K562 (cell line): ENCODE data around the gene NR6A1. TPM values are rescaled to one million over a fixed set of nuclear protein-coding genes. Genes with fewer than 3 reads are reported as not detected.

ENCODE experiments used
- ATAC-seq: fragments of 200-7000 bp; cut with Tn5 transposase; 3 replicates; pipeline ENCODE4 v1.9.1; 2020; ENCODE audit warnings: moderate library complexity
- BruUV-seq: library from RNA; stranded (reverse); fragments of 400-500 nt; replicated peaks from 2 replicates; lab custom pipeline; 2021; lab: Mats Ljungman, UMichigan
- CTCF ChIA-PET: fragments of 300-600 bp; formaldehyde crosslinking; extraction: SDS; loops from one replicate; lab custom pipeline; 2021; ENCODE audit warnings: low intra/inter-chr PET ratio; lab: Yijun Ruan, JAX
- POLR2A ChIA-PET: fragments of 300-600, 350-650 bp; sonication (Branson Sonifier 250); formaldehyde crosslinking; extraction: SDS; loops from one replicate; lab custom pipeline; 2021; ENCODE audit warnings: antibody characterized with exemption, inconsistent platforms; lab: Yijun Ruan, JAX
- DNase-seq, 4 experiments: peaks; one replicate each; pipeline versions ENCODE4 v3.0.0 to v3.0.0-alpha.2; 2011 to 2018; ENCODE audit warnings: low spot score in 3 of 4, mixed read lengths in 3 of 4; ENCODE audit errors: extremely low read depth in 1 of 4
- FAIRE-seq: peaks from 2 replicates; lab custom pipeline; 2011; peaks lifted over from hg19 to GRCh38; lab: Jason Lieb, UNC
- H2AFZ ChIP-seq: 2 replicates; pipeline ENCODE4 v1.6.0; 2011; ENCODE audit warnings: low read depth, low read length, control low read depth, inconsistent platforms
- H3K27ac ChIP-seq: fragments of 200-600 bp; 3 replicates; pipeline ENCODE4 v1.8.0; 2011; ENCODE audit warnings: low read depth, mild to moderate bottlenecking, control low read depth, inconsistent platforms, low read length, moderate library complexity, mixed read lengths; ENCODE audit errors: extremely low read depth
- H3K27me3 ChIP-seq, 2 experiments: fragments of 300-600 bp in 1 of 2; 2 replicates in 1 of 2; 3 replicates in 1 of 2; pipeline versions ENCODE4 v1.6.0 to v1.8.0; 2011; ENCODE audit warnings: inconsistent platforms in 2 of 2, low read length in 2 of 2, mild to moderate bottlenecking in 1 of 2, mixed read lengths in 1 of 2, moderate library complexity in 1 of 2; ENCODE audit not compliant: control insufficient read depth in 2 of 2, insufficient read depth in 2 of 2
- H3K36me3 ChIP-seq: fragments of 300-600 bp; 3 replicates; pipeline ENCODE4 v1.8.0; 2011; ENCODE audit warnings: mild to moderate bottlenecking, low read length, inconsistent platforms; ENCODE audit not compliant: control insufficient read depth, insufficient read depth
- H3K4me1 ChIP-seq, 2 experiments: fragments of 200-600 bp in 1 of 2; replicated peaks in 1 of 2; 2 replicates in 1 of 2; 3 replicates in 1 of 2; pipeline versions ENCODE4 v1.5.1 to v1.8.0; 2011; ENCODE audit warnings: inconsistent platforms in 2 of 2, low read length in 2 of 2, mild to moderate bottlenecking in 1 of 2, mixed read lengths in 1 of 2, moderate library complexity in 1 of 2; ENCODE audit not compliant: control insufficient read depth in 2 of 2, insufficient read depth in 2 of 2
- H3K4me2 ChIP-seq: 2 replicates; pipeline ENCODE4 v1.6.1; 2011; ENCODE audit warnings: low read length, control low read depth, inconsistent platforms, mixed read lengths; ENCODE audit not compliant: insufficient read depth
- H3K4me3 ChIP-seq: fragments of 200-600 bp; sonication (generic), shearing (Covaris generic); 2 replicates; pipeline ENCODE4 v1.5.1; 2016; ENCODE audit warnings: control low read depth, inconsistent platforms
- H3K79me2 ChIP-seq: fragments of 200-600 bp; 3 replicates; pipeline ENCODE4 v1.8.0; 2011; ENCODE audit warnings: low read length, inconsistent platforms; ENCODE audit not compliant: control insufficient read depth, insufficient read depth
- H3K9ac ChIP-seq, 2 experiments: 2 replicates each; pipeline versions ENCODE4 v1.6.0 to v1.6.1; 2011; ENCODE audit warnings: low read depth in 2 of 2, low read length in 2 of 2, control low read depth in 1 of 2, inconsistent platforms in 1 of 2, mild to moderate bottlenecking in 1 of 2, mixed read lengths in 1 of 2; ENCODE audit not compliant: insufficient read depth in 1 of 2
- H3K9me1 ChIP-seq: one replicate; pipeline ENCODE4 v1.6.0; 2011; ENCODE audit warnings: inconsistent platforms, mild to moderate bottlenecking, low read length, moderate library complexity; ENCODE audit not compliant: control insufficient read depth, insufficient read depth
- H3K9me3 ChIP-seq: replicated peaks from 2 replicates; pipeline ENCODE4 v1.5.1; 2011; ENCODE audit warnings: low read depth, low read length, inconsistent platforms; ENCODE audit not compliant: control insufficient read depth, insufficient read depth
- H4K20me1 ChIP-seq: replicated peaks from 2 replicates; pipeline ENCODE4 v1.6.1; 2011; ENCODE audit warnings: low read length, inconsistent platforms, mixed read lengths; ENCODE audit not compliant: control insufficient read depth, insufficient read depth
- ADNP ChIP-seq: fragments of 200-800 bp; sonication (Bioruptor generic); IDR thresholded peaks from 2 replicates; pipeline ENCODE4 v1.6.1; 2016; ENCODE audit warnings: missing genetic modification characterization, missing compliant biosample characterization
- BCOR ChIP-seq: fragments of 450-650 bp; IDR thresholded peaks from 2 replicates; pipeline ENCODE4 v1.6.1; 2016
- KDM1A ChIP-seq, 2 experiments: fragments of 450-650 bp; IDR thresholded peaks; 2 replicates each; pipeline ENCODE4 v1.6.1; 2016; ENCODE audit warnings: mild to moderate bottlenecking in 2 of 2
- MTA3 ChIP-seq: fragments of 450-650 bp; formaldehyde crosslinking; IDR thresholded peaks from 2 replicates; pipeline ENCODE4 v1.6.1; 2017; ENCODE audit warnings: mild to moderate bottlenecking, borderline replicate concordance
- NFXL1 ChIP-seq: fragments of 450-650 bp; formaldehyde crosslinking; IDR thresholded peaks from 2 replicates; pipeline ENCODE4 v1.4.0; 2021; ENCODE audit warnings: mild to moderate bottlenecking
- RBM25 ChIP-seq: fragments of 200-400 bp; formaldehyde crosslinking; IDR thresholded peaks from 2 replicates; pipeline ENCODE4 v1.6.1; 2018; ENCODE audit warnings: low read length, low read depth, moderate library complexity; ENCODE audit not compliant: severe bottlenecking
- RCOR1 ChIP-seq, 2 experiments: IDR thresholded peaks; 2 replicates each; pipeline ENCODE4 v1.6.1; 2012; ENCODE audit warnings: low read depth in 2 of 2, low read length in 2 of 2, borderline replicate concordance in 1 of 2, improper control_type of control experiment in 1 of 2
- ZBTB7A ChIP-seq: IDR thresholded peaks from 2 replicates; pipeline ENCODE4 v1.6.1; 2011; ENCODE audit warnings: low read depth, mild to moderate bottlenecking, low read length, moderate library complexity, borderline replicate concordance; ENCODE audit not compliant: control insufficient read depth
- ZFP36 ChIP-seq: fragments of 150-350 bp; IDR thresholded peaks from 2 replicates; pipeline ENCODE4 v1.6.1; 2018; ENCODE audit warnings: low read length, low read depth; ENCODE audit not compliant: partially characterized antibody
- ZNF586 ChIP-seq: fragments of 450-650 bp; formaldehyde crosslinking; conservative IDR thresholded peaks from 2 replicates; pipeline ENCODE4 v1.4.0; 2020; ENCODE audit warnings: mild to moderate bottlenecking, moderate library complexity
- WGBS: fragments of 100-300 bp; shearing (Covaris generic); methylation state at CpG from one replicate; pipeline ENCODE4 v1.1.6; 2016; ENCODE audit warnings: low coverage, mixed read lengths; ENCODE audit not compliant: insufficient coverage; ENCODE audit errors: missing lambda C conversion rate; 5-methylcytosine and 5-hydroxymethylcytosine counted together
- in situ Hi-C: fragments of 300-500 bp; cut with MboI; formaldehyde crosslinking; loops from 4 replicates; pipeline ENCODE4 v1.15.0; 2018; ENCODE audit warnings: inconsistent platforms, mixed read lengths
- intact Hi-C: fragments of 100-400 bp; cut with micrococcal nuclease; formaldehyde crosslinking; loops from 2 replicates; pipeline ENCODE4 v1.14.2; 2022
- polyA plus RNA-seq, 8 experiments: library from polyadenylated mRNA; depleted of rRNA in 4 of 8; stranded (reverse) in 5 of 8; unstranded in 3 of 8; fragments of >200 nt; fragmentation: Nextera tagmentation in 2 of 8; fragmentation: Illumina TruSeq in 1 of 8; extraction: Ambion mirVana in 2 of 8; extraction: Trizol in 1 of 8; gene quantifications; 2 replicates each; pipeline versions ENCODE4 v1.2.1 to v1.2.3, GENCODE V29; 2011 to 2014; ENCODE audit warnings: inconsistent platforms in 1 of 8, missing spikeins in 1 of 8
- total RNA-seq, 7 experiments: library from RNA; depleted of rRNA in 6 of 7; stranded (reverse); fragments of >200 nt in 6 of 7; fragmentation: Illumina TruSeq in 2 of 7; extraction: Trizol in 2 of 7; gene quantifications; 2 replicates each; pipeline versions ENCODE4 v1.2.1 to v1.2.3, GENCODE V29; 2011 to 2021; ENCODE audit warnings: low replicate concordance in 1 of 7

Gene NR6A1
- total and polyA plus RNA-seq, 9 of the 15 experiments (the other 6 are each of a cell fraction or from before 2014, with no cell fraction given): 9.7 to 55.4 (median 28.3) TPM

DNA sequence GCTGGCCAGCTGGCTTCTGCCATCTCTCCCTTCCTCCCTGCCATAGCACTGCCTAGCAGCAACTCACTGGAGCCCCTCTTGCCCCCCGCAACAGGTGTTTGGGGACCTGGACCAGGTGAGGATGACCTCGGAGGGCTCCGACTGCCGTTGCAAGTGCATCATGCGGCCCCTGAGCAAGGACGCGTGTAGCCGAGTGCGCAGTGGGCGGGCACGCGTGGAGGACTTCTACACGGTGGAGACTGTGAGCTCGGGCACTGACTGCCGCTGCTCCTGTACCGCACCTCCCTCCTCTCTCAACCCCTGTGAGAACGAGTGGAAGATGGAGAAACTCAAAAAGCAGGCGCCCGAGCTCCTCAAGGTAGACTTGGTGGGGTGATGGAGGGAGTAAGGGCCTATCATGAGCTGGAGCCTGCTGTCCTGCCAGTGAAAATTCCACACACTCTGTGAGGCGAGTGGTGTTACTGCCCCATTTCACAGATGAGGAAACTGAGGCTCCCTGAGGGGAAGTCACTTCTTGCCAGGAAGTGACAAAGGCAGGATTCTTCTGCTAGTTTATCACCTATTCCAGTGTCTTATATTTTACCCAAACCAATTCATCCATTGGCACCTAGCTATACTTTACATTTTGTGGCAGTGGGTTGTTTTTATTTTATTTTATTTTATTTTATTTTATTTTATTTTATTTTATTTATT, 15.9 kb upstream of the NR6A1 start:
- no peak for FAIRE-seq
- peaks cover 0 to 4% of the 10 kb centered on the region in 2 experiments; a peak in 2 of 5 replicates for H3K27me3 ChIP-seq
- in situ Hi-C loops (no loop called here), intact Hi-C loops (no loop called here)
- BruUV-seq: no TSS peak
- H3K4me1 ChIP-seq: peaks cover 0 to 5% of the 10 kb centered on the region in 2 experiments; a peak in 2 of 5 replicates
- no peak overlapping the region for H3K4me3 ChIP-seq
- no peak for DNase-seq
- ATAC-seq: no peak
- H2AFZ ChIP-seq: no peak overlapping the region
- peak overlapping the region in 1 of 2 experiments; percentile 43; a peak in 1 of 4 replicates for H3K9ac ChIP-seq
- H4K20me1 ChIP-seq: no peaks in the 10 kb centered on the region
- H3K79me2 ChIP-seq: no peaks in the 10 kb centered on the region
- ChIA-PET POLR2A (no interaction called here), CTCF (no interaction called here)
- no peak overlapping the region for H3K4me2 ChIP-seq
- H3K36me3 ChIP-seq: no peaks in the 10 kb centered on the region
- TF ChIP-seq KDM1A (IDR thresholded peaks at IDR 0.05): peak; percentile 21 to 50; a peak in 1 of 4 replicates
- no peak for TF ChIP-seq ZBTB7A
- no peak for TF ChIP-seq MTA3
- peak; percentile 88 for TF ChIP-seq RBM25
- TF ChIP-seq BCOR: peak; percentile 84
- no peak for TF ChIP-seq ZNF586
- peak; percentile 77 for TF ChIP-seq ADNP (tag)
- no peak for TF ChIP-seq ZFP36
- no peak for TF ChIP-seq NFXL1 (CRISPR knock-in tag)
- TF ChIP-seq RCOR1 (IDR thresholded peaks at IDR 0.05; ENCODE audit: borderline replicate concordance in 1 of 2, low read depth in 2 of 2, low read length in 2 of 2): peak in 1 of 2 experiments; percentile 29; a peak in 1 of 4 replicates
- H3K9me3 ChIP-seq: no peaks in the 10 kb centered on the region
- no peak overlapping the region for H3K27ac ChIP-seq
- 47% methylated on average over 20 of the region's 20 CpGs for WGBS
- H3K9me1 ChIP-seq: no peaks in the 10 kb centered on the region
